ENCODE results near the gene SPECC1. TPM values are rescaled to one million over a fixed set of nuclear protein-coding genes. Genes with fewer than 3 reads are reported as not detected.
"Not testable (repeated sequence)": the region's sequence is repeated elsewhere in the genome, so short reads cannot be mapped to it uniquely, and the experiment has no call there.

SPECC1 gene
- total RNA-seq, 1 donor from 2014 or later = 55.4 TPM

DNA sequence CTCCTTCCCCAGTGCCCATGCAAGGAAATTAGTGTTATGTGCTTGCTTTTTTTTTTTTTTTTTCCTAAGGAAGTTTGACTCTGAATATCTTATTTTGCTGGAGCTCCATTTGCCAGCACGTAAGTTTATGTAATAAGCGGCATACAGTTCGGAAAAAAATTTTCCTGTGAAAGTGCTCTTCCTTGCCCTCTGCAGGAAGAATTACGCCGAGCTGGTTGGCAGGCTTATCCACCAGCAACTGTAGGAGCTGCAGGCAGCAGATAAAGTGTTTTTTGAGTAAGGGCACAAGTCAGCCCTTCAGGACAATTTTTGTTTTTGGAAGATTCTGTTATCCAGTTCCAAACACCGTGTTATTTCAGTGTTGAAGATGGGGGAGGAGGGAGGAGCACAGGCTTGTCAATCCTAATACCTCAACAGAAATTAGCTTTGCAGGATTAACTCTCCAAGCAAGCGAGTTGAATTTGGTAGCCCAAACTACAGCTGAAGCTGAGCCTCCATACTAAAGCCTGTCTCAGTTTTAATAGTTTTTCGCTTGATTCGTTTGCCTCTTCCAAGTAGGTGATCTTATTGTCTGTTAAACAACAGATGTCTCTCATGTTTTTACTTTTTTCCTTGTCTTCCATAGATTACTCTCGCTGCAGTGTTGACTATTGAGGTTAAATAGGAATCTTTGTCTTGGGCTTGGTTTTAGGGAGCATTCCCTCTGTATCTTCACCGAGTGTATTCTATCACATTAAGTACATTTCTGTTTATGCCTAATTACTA, 1.1 kb downstream of the SPECC1 start:
- no peak for FAIRE-seq
- peak; percentile 41 to 60 for DNase-seq (ENCODE audit: low spot score in 2 of 2)

DNA sequence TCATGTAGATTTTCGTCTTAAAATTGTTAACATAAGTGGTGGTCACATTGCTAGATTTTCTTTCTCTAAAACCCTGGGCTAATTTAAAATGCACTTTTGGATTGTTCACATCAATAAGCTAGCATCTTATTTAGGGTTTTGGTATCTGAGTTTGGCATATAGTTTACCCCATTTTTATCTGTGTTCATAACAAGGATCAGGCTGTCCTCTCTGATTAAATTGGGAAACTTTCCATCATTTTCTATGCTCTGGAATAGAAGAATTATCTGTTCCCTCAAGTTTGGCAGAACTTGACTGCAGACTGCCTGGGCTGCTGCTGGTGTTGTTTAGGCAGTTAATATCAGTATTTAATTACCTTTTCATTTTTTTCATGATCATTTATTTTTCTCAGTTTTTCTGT, 1.8 kb downstream of the SPECC1 start:
- FAIRE-seq = no peak

GRCh38 chr17:20012017-20012536, 2.9 kb downstream of the SPECC1 start:
- FAIRE-seq (no peak), DNase-seq (ENCODE audit: low spot score in 2 of 2) (no peak)

More for the DNA sequence above, 1.8 kb downstream of the SPECC1 start:
- DNase-seq (ENCODE audit: low spot score in 2 of 2) = no peak

DNA sequence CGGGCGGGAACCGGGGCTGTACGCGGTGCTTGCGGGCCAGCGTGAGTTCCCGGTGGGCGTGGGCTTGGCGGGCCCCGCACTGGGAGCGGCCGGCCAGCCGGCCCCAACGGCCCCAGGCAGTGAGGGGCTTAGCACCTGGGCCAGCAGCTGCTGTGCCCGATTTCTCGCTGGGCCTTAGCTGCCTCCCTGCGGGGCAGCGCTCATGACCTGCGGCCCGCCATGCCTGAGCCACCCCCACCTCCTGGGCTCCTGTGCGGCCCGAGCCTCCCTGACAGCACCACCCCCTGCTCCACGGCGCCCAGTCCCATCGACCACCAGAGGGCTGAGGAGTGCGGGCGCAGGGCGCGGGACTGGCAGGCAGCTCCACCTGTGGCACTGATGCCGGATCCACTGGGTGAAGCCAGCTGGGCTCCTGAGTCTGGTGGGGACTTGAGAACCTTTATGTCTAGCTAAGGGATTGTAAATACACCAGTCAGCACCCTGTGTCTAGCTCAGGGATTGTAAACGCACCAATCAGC, 7.4 kb downstream of the SPECC1 start:
- not testable (repeated sequence) for DNase-seq (ENCODE audit: low spot score in 2 of 2); FAIRE-seq

DNA sequence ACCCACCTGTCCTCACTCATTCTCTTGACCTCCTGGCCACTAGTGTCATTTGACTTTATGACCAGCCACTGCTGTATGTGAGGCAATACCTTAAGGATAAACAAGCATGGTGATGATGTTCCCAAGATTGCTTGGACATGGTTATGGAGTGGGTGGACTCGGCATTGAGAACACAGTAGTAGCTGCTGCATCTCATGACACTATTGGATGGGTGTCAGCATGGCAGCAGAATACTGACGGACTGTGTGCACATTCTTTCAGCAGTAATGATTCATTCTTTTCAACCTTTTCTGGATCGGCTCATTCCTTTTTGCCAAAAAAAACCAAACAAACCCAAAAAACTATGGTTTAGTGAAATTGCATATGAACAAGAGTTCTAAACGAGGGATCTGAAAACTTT, 13.5 kb downstream of the SPECC1 start:
- DNase-seq (ENCODE audit: low spot score in 2 of 2) (no peak), FAIRE-seq (no peak)

- no peak for FAIRE-seq
- DNase-seq (ENCODE audit: low spot score in 2 of 2) = no peak
These were observed 17.8 kb downstream of the SPECC1 start for GRCh38 chr17:20026960-20027359.

DNA sequence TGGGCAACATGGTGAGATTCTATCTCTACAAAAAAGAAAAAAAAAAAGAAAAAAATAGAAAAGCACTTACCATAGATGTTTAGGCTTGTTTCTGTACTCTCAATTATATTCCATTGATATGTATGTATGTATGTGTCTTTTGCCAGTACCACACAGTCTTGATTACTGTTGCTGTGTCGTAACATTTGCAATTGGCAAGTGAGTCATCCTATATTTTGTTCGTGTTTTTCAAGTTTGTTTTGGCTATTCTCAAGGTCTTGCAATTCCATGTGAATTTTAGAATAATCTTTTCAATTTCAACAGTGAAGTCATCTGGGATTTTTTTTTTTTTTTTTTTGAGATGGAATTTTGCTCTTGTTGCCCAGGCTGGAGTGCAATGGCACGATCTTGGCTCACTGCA, 19.3 kb downstream of the SPECC1 start:
- FAIRE-seq = no peak
- no peak for DNase-seq (ENCODE audit: low spot score in 2 of 2)

DNA sequence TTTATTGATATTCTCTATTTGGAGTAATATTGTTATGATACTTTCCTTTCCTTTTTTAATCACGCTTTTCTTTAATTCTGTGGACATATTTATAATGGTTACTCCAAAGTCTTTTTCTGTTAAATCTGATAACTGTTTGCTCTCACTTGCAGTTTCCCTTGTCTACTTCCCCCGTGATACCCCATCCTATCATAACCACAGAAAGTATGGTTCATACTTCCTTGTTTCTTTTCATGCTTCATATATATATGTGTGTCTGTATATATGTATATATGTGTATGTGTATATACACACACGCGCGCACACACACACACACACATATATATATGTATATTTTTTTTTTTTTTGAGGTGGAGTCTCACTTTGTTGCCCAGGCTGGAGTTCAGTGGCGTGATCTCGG, 23.5 kb downstream of the SPECC1 start:
- FAIRE-seq (no peak), DNase-seq (ENCODE audit: low spot score in 2 of 2) (no peak)

- DNase-seq (ENCODE audit: low spot score in 2 of 2) (no peak), FAIRE-seq (no peak)
These were observed 24.3 kb downstream of the SPECC1 start for GRCh38 chr17:20033415-20033814.

DNA sequence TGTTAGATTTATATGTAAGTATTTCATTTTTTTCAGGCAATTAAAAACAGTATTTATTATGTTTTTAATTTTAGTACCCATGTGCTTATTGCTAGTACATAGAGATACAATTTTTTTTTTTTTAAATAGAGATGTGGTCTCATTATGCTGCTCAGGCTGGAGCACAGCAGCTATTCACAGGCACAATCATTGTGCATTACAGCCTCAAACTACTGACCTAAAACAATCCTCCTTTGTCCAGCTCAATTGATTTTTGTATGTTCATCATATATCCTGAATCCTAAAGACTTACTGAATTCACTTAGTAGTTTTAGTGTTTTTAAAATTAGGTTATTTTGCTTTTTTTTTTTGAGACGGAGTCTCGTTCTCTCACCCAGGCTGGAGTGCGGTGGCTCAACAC, 26.3 kb downstream of the SPECC1 start:
- DNase-seq (ENCODE audit: low spot score in 2 of 2) (no peak), FAIRE-seq (peak; percentile 66)

GRCh38 chr17:20037286-20037685, 28.1 kb downstream of the SPECC1 start:
- FAIRE-seq; DNase-seq (ENCODE audit: low spot score in 2 of 2): not testable (repeated sequence)

- DNase-seq (ENCODE audit: low spot score in 2 of 2) = no peak
- no peak for FAIRE-seq
These were observed 29.9 kb downstream of the SPECC1 start for GRCh38 chr17:20039037-20039436.

DNA sequence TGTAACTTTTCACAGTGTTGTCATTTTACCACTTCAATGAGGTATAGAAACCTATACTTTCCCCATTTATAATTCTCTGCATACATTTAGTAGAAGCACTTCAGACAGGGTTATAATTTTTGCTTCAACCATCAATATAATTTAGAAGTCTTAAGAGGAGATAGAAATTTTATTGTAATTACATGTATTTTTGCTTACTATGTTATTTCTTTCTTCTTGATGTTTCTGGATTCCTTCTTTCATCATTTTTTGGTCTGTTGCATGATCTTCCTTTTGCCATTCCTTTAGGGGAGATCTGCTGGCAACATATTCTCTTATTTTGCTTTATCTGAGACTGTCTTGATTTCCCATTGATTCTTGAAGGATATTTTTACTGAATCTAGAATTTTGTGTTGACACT, 31.1 kb downstream of the SPECC1 start:
- FAIRE-seq (no peak), DNase-seq (ENCODE audit: low spot score in 2 of 2) (no peak)

GRCh38 chr17:20043021-20043420, 33.9 kb downstream of the SPECC1 start:
- DNase-seq (ENCODE audit: low spot score in 2 of 2) (no peak), FAIRE-seq (no peak)

GRCh38 chr17:20045476-20045875, 36.3 kb downstream of the SPECC1 start:
- no peak for FAIRE-seq

GRCh38 chr17:20046629-20047028, 37.5 kb downstream of the SPECC1 start:
- no peak for FAIRE-seq
- DNase-seq (ENCODE audit: low spot score in 2 of 2) = no peak

More at GRCh38 chr17:20045476-20045875, 36.3 kb downstream of the SPECC1 start:
- no peak for DNase-seq (ENCODE audit: low spot score in 2 of 2)

GRCh38 chr17:20051624-20052023, 42.5 kb downstream of the SPECC1 start:
- no peak for DNase-seq (ENCODE audit: low spot score in 2 of 2)
- no peak for FAIRE-seq

DNA sequence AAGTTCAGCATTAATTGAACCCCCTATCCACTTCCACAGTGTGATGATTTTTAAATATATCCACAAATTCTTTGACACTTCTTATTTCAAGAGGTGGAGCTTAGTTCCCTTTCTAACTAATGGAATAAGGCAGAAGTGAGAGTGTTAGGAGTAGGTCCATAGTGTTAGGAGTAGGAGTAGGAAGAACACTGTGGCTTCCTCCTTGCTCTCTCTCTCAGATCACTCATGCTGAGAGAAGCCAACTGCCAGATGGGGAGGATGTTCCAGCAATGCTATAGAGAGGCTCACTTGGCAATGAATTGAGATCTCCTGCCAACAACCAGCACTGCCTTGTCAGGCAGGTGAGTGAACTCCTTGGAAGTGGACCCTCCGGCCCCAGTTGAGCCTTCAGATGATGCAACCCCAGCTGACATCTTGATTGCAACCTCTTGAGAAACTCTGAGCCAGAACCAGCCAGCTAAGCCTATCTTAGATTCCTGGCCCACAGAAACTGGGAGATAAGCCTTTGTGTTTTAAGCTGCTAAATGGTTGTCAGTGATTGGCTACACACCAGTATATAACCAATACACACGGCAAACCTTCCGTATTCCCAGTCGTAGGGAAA, 44.3 kb downstream of the SPECC1 start:
- DNase-seq (ENCODE audit: low spot score in 2 of 2) (no peak), FAIRE-seq (no peak)

DNA sequence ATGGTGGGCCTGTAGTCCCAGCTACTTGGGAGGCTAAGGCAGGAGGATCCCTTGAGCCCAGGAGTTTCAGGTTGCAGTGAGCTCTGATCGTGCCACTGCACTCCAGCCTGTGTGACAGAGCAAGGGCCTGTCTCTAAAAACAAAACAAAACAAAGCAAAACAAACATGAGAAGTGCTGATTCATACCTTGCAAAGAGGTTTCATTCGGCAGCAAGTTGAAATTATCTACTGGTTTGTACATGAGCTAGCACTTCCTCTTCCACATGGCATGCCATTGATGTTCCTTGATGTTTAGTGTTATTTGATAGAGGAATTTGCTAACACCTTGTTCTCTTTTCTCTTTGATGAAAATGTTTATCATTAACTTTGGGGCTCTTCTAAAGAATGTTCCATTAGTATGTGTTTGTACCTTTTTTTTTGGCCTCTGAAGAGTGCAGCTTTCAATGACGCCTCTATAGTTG, 50.6 kb downstream of the SPECC1 start:
- DNase-seq (ENCODE audit: low spot score in 2 of 2) = no peak
- FAIRE-seq = no peak

GRCh38 chr17:20063665-20064648, 54.8 kb downstream of the SPECC1 start:
- FAIRE-seq (no peak), DNase-seq (ENCODE audit: low spot score in 2 of 2) (peak in 1 of 2 donors; percentile 57)

Measured in frontal cortex (tissue), 4 donors.